Right hindlimb (tissue), 1 donor: ENCODE measurements around the gene G6PD.
A peak's percentile ranks its signal among the peaks of the same experiment; 100 is the strongest.

Experiments used
- DNase-seq: peaks from one replicate; pipeline ENCODE4 v3.0.0-alpha.2; 2018

The G6PD gene

DNA sequence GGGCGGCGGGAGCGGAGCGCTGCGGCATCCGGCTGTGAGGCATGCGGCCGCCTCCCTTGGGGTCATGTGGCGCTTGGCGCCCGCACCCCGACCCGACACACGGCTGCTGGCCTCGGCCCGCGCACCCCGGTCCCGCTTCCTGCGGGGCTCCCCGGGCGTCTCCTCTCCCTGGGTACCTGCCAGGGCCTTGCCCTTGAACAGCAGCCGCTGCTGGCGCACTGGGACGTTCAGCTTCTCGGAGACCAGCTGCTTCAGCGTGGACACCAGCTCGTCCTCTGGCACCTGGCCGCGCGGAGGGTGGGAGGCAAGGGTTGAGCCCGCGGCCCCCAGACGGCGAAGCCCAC is 60.6 kb downstream of the G6PD start:
- DNase-seq: peak; percentile 45

DNA sequence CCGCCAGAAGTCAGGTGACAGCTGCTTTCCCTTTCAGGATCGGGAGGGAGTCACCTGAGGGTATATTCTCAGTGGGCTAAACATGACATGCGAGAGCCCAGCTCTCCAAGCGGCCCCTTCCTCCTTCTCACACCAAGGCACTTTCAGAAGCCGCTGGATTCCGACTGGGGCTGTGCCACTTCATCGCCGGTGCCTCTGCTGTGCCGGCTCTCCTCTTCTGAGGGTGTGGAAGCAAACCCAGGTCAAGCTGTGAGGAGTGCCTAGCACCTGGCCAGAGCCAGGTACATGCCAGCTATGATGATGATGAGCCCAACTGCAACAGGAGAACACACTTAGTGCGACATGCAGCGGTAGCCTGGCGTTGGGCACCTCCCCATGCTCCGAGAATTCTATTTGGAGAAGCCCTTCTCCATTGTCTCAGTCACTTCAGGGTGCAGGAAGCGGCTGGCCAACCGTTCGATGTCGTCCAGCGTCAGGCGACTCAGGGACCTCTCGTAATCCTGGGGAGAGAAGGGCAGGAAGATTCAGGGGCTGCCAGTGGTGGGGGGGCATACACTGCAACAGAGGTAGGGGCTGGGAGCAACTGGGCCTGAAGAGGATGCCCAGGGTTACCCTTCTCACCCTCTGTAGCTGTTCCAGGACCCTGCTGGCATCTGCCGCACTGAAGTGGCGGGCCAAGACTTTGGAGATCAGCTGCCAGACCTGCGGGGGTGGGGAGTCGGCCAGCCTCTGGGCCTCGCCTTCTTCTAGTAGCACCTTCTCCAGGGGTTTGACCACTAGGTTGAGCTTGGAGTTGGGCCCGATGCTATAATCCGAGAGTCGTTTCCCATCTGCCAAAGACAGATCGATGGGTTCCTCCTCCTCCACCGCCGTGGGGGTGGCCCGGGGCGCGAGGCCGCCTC is 61.2 kb downstream of the G6PD start:
- DNase-seq: no peak

DNA sequence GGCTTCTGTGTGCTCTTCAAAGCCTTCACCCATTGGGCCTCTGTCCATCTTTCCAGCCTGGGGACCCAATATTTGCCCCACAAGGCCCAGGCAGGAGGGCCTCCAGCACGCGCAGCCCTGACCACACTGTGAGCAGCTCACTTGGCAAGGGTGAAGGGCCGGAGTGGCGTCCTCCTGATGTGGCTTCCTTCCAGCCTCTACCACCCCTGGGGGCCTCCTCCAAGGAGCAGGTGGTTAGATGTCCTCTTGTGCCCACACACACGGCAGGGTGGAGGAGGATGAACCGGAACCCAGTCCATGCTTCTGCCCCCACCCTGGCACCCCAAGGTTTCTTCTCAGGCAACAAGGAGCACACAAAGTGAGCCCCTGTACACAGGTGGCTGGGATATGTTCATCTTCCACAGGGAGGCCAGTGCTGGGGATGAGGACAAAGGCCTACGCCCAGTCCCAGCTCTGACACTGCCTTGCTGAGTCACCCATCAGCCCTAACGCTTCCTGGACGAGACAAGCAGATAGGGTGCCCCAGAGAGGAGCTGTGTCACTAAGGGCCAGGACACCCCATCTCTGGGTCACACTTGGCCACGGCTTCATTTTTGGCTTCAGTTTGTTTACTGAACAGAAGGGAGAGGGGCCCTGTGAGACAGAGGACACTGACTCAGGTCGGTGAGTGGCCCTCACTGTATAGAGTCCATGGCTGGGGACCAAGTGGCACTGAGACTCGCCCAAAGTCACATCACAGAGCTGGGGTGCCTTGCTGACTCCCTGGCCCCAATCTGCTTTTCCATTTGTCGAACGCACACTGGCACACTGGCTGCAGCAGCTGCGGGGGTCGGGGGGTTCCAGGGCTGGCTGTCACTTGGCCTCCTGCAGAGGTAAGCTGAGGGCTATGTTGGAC is 62.1 kb downstream of the G6PD start:
- no peak for DNase-seq

DNA sequence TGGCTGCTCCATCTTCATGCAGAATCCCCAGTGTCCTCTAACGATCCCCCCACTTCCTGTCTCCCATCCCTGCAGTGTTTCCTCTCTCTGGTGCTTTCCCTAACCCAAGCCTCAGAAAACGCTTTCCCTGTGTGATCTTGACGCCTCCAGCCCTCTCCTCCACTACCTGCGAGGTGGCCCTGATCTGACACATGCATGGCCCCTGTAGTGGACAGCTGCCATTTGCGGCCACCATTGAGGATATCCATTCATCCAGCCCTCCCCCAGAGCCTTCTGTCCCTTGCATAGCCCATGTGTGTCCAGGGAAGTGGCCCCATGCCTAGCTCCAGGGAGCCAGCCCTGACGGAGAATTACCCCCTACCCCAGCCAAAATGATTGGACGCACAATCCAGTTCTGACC is 63.3 kb downstream of the G6PD start:
- no peak for DNase-seq

DNA sequence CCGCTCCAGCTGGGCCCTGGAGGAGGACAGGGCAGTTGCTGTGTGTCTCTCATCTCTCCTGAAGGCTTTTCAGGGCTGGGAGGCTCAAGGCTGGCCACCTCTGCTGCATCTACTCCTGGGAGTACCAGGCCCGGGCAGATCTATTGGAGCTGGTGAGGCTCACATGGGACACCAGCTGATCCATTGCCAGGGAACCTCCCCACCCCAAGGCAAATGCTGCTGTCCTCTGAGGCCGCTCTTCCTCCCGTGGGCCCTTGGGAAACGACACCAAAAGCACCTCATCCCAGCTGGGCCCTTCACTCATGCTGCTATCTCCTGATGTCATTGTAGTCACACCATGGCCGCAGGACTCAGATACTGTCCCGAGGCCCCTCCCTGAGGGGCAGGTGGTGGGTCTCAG is 63.9 kb downstream of the G6PD start:
- DNase-seq: no peak

DNA sequence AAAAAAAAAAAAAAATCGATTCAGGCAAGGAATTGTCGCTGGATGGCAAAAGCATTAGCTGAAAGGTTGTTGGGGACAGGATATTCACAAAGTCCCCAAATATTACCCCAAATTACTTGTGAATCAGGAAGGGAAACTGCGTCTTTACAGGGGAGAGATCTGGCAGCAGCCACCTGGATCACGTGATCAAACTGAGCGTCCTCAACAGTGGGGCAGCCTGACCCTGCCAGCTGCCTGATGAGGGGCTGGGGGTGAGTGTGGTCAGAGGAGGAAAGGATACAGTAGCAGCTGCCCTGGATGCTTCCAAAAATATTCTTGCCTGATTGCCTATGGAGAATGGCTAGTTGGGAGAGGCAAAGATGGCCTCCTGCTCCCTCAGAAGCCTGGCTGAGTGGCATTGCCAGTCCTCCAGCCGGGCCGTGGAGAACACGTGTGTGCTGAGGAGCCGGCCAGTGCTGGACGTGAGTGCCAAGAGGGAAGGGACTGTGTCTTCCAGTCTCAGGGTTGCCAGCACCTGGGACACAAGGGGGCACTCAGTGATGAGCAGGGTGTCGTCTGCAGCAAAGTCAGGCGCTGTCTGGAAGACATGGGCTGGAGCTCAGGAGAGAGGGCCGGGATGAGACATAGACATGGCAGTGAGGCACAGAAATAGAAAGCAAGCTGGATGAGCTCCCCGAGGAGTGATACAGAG is 64.6 kb downstream of the G6PD start:
- no peak for DNase-seq
